Transverse colon (tissue), 4 donors: ENCODE measurements around the gene ANKRD33B.

Experiments
- EP300 ChIP-seq: sonication (generic); formaldehyde crosslinking; IDR thresholded peaks from one replicate; pipeline ENCODE4 v1.6.1; 2017; ENCODE audit warnings: antibody characterized with exemption, low read depth
- POLR2AphosphoS5 ChIP-seq, 3 donors: sonication (generic); formaldehyde crosslinking; IDR thresholded peaks; one replicate each; pipeline ENCODE4 v1.6.1; 2016; ENCODE audit warnings: antibody characterized with exemption in 3 of 3
- TF ChIP-seq, protein P1 (sequence below), 5 experiments: fragments of 200-600 bp in 3 of 5; fragments of 450-650 bp in 2 of 5; sonication (generic) in 3 of 5; IDR thresholded peaks; 1 replicate in 2 of 5; 2 replicates in 3 of 5; pipeline ENCODE4 v1.5.1; 2016 to 2017; ENCODE audit warnings: antibody characterized with exemption in 5 of 5, inconsistent platforms in 3 of 5, mild to moderate bottlenecking in 2 of 5, moderate library complexity in 1 of 5

DNA sequence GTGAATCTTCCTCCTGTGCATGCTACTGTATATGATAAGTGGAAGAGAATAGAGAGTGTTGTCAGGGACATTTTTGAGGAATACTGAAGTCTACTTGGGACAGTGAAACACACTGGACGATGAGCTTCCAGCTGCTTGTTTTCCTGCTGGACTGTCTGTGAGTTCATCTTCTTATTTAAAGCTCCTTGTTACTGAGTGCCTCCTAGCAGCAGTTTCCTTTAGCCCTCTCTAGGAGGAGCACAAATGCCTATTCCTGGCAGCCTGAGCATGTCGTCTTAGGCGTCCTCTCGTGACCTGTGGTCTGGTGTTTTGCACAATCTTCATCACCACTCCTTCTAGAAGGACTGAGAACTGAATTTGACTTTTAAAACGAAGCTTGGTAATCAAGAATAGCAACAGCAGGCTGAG, 43.8 kb downstream of the ANKRD33B start:
- TF ChIP-seq, protein P1, sequence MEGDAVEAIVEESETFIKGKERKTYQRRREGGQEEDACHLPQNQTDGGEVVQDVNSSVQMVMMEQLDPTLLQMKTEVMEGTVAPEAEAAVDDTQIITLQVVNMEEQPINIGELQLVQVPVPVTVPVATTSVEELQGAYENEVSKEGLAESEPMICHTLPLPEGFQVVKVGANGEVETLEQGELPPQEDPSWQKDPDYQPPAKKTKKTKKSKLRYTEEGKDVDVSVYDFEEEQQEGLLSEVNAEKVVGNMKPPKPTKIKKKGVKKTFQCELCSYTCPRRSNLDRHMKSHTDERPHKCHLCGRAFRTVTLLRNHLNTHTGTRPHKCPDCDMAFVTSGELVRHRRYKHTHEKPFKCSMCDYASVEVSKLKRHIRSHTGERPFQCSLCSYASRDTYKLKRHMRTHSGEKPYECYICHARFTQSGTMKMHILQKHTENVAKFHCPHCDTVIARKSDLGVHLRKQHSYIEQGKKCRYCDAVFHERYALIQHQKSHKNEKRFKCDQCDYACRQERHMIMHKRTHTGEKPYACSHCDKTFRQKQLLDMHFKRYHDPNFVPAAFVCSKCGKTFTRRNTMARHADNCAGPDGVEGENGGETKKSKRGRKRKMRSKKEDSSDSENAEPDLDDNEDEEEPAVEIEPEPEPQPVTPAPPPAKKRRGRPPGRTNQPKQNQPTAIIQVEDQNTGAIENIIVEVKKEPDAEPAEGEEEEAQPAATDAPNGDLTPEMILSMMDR (IDR thresholded peaks at IDR 0.05) = peak in 1 of 5 experiments; percentile 5
- TF ChIP-seq POLR2AphosphoS5 (IDR thresholded peaks at IDR 0.05) (peak in 2 of 3 donors; percentile 44 to 49), EP300 (no peak)
